T-helper 1 cell treated with Interleukin-12 subunit alpha and Interleukin-12 subunit beta and Interleukin-4 antibody, amounts not matched to agents 30 μg/mL and 1 μg/mL, for 36 hours (primary cell): ENCODE data around the gene TRMT6.
A peak's percentile ranks its signal among the peaks of the same experiment; 100 is the strongest.

Source experiments
- H3K27ac Mint-ChIP-seq: one replicate; pipeline ENCODE4 v1.8.0; 2021; ENCODE audit warnings: mild to moderate bottlenecking, mixed read lengths
- H3K27me3 Mint-ChIP-seq: one replicate; pipeline ENCODE4 v1.8.0; 2021; ENCODE audit warnings: low read depth, mixed read lengths
- H3K36me3 Mint-ChIP-seq: one replicate; pipeline ENCODE4 v1.8.0; 2021; ENCODE audit warnings: low read depth, mixed read lengths
- H3K4me1 Mint-ChIP-seq: one replicate; pipeline ENCODE4 v1.8.0; 2021; ENCODE audit warnings: low read depth, mixed read lengths
- H3K4me3 Mint-ChIP-seq: one replicate; pipeline ENCODE4 v1.8.0; 2021; ENCODE audit warnings: mild to moderate bottlenecking, moderate library complexity, mixed read lengths
- H3K9me3 Mint-ChIP-seq: one replicate; pipeline ENCODE4 v1.8.0; 2021; ENCODE audit warnings: mixed read lengths

Gene TRMT6, protein sequence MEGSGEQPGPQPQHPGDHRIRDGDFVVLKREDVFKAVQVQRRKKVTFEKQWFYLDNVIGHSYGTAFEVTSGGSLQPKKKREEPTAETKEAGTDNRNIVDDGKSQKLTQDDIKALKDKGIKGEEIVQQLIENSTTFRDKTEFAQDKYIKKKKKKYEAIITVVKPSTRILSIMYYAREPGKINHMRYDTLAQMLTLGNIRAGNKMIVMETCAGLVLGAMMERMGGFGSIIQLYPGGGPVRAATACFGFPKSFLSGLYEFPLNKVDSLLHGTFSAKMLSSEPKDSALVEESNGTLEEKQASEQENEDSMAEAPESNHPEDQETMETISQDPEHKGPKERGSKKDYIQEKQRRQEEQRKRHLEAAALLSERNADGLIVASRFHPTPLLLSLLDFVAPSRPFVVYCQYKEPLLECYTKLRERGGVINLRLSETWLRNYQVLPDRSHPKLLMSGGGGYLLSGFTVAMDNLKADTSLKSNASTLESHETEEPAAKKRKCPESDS

DNA sequence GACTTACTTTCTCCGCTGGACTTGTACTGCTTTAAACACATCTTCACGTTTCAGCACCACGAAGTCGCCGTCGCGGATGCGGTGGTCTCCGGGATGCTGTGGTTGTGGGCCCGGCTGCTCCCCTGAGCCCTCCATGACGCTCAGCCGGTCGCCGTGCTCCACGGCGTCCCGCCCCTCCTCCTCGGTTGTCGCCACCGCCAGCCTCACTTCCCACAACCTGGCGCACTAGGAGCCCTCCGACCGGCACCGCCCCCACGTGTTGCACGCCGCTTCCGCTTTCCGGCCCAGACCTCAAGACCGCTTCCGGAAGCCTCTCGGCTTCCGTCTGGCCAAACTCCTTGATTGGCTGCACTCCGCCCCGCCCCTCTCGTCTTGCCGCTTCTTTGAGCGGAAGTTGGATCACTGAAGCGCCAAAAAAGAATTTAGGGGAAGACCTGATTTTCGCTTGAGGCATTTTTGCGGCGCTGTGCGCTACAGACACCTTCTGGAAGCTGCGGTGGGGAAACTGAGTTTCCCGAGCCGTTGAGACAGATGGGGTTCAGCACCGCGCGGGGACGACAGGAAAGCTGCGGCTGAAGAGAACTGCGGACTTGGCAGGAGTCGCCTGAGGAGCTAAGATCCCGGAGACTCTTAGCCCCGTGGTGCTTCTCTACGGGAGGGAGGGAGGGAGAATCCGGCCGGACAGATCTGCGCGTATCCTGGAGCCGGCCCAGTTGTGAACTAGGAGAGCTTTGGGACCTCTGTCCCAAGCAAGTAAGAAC is at the start of gene TRMT6, which contains the start of gene MCM8:
Gene TRMT6 (minus strand): TSS at position 263 of the 761 bp plus-strand sequence. CDS start 128 bp downstream, at position 135.
Gene MCM8 (plus strand): TSS at position 382 of the 761 bp plus-strand sequence. CDS start 1,364 bp downstream, outside the sequence.
- H3K4me1 Mint-ChIP-seq, result peaks cover 34% of the 10 kb centered on the region
- H3K27me3 Mint-ChIP-seq, result peaks cover 3% of the 10 kb centered on the region
- H3K27ac Mint-ChIP-seq, result peak within 1 kb of the TSS; percentile 96
- H3K9me3 Mint-ChIP-seq, result no peaks in the 10 kb centered on the region
- H3K36me3 Mint-ChIP-seq, result peaks cover 30% of the 10 kb centered on the region
- H3K4me3 Mint-ChIP-seq, result peak within 1 kb of the TSS; percentile 94

DNA sequence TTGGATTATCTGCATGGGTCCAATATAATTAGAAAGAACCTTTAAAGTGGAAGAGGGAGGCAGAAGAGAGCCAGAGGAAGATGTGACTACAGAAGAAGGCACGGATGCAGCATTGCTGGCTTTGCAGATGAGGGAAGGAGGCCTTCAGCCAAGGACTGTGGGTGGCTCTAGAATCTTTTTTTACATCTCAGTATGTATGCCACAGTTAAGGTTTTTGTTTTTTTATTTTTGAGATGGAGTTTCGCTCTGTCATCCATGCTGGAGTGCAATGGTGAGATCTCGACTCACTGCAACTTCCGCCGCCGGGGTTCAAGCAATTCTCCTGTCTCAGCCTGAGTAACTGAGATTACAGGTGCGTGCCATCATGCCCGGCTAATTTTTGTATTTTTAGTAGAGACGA is 49.5 kb upstream of the TRMT6 start:
- peaks cover 7% of the 10 kb centered on the region for H3K36me3 Mint-ChIP-seq
- H3K4me3 Mint-ChIP-seq, result no peak overlapping the region
- H3K27ac Mint-ChIP-seq, result no peak overlapping the region
- H3K9me3 Mint-ChIP-seq, result no peaks in the 10 kb centered on the region
- peaks cover 22% of the 10 kb centered on the region for H3K4me1 Mint-ChIP-seq
- no peaks in the 10 kb centered on the region for H3K27me3 Mint-ChIP-seq

DNA sequence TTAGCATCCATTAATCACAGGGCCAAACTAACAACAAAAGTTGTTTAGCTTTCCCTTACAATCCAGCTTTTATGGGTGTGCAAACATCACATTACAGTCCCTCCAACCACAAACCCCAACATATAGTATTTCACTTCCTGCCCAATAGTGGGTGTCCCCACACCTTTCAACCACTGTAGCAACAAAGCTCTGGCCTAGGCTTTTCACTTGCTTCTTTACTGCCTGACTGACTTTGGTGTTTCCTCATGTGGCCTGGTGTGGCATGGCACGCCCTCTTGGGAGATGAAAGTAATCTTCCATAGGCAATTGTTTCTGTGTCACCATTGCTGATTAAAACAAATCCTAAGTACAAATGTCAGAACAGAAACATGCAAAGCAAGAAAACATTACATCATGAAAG is 46.4 kb upstream of the TRMT6 start:
- H3K9me3 Mint-ChIP-seq, result no peaks in the 10 kb centered on the region
- H3K27me3 Mint-ChIP-seq, result no peaks in the 10 kb centered on the region
- H3K27ac Mint-ChIP-seq, result peak overlapping the region; percentile 62
- no peak overlapping the region for H3K4me3 Mint-ChIP-seq
- H3K36me3 Mint-ChIP-seq, result peaks cover 6% of the 10 kb centered on the region
- peaks cover 16% of the 10 kb centered on the region for H3K4me1 Mint-ChIP-seq

DNA sequence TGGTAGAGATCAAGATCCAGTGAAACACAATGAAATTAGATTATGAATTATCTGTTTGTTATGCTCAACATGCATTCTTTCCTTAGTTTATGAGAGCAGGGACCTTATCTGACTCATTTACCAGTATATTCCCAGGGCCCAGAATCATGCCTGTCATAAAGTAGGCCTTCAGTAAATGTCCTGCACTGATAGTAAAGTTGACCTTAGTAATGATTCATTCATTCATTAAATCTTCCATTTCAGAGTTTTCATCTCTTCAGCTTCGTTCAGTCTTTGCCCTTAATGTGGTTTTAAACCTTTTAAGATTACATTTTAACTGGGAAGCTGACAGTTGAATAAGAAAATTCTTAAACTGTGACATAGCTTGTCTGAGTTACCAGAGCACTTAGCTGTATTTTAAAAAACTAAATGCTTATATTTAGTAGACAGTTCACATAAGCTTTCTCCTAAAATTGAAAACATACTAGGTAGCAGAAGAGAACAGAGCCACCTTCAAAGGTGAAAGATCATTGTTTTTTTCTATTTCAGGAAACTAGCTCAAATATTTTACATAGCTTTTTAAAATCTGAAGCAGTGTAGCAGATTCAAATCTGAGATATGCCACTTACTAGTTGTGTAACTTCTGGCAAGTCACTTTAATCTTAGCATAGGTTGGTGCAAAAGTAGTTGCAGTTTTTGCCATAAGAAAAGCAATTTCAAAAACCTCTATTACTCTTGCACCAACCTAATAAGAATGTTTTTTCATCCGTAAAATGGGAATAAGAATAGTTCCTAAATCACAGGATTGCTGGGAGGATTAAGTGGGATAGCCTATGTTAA is 41.5 kb upstream of the TRMT6 start:
- peaks cover 12% of the 10 kb centered on the region for H3K4me1 Mint-ChIP-seq
- H3K27me3 Mint-ChIP-seq, result no peaks in the 10 kb centered on the region
- peaks cover 9% of the 10 kb centered on the region for H3K36me3 Mint-ChIP-seq
- H3K9me3 Mint-ChIP-seq, result no peaks in the 10 kb centered on the region
- no peak overlapping the region for H3K27ac Mint-ChIP-seq
- no peak overlapping the region for H3K4me3 Mint-ChIP-seq

DNA sequence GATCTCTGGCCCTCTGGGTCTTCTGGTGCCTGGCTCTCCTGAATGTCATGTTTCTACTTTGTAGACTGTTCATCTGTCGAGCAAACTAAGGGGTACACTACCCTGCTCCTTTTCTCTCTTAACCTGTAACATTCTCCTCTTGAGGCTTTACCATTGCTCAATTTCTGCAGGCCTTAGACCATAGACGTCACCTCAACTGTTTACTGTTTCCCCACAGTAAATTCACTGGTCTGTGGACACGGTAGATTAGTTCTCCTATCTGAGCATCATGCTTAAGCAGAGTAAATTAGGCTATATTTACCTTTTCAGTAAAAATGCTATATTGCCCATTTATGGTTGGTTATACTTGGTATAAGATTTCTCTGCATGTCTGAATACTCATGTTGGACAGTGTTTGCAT is 40.6 kb upstream of the TRMT6 start:
- H3K36me3 Mint-ChIP-seq, result peaks cover 8% of the 10 kb centered on the region
- no peak overlapping the region for H3K27ac Mint-ChIP-seq
- H3K9me3 Mint-ChIP-seq, result no peaks in the 10 kb centered on the region
- peaks cover 8% of the 10 kb centered on the region for H3K4me1 Mint-ChIP-seq
- no peak overlapping the region for H3K4me3 Mint-ChIP-seq
- H3K27me3 Mint-ChIP-seq, result no peaks in the 10 kb centered on the region

DNA sequence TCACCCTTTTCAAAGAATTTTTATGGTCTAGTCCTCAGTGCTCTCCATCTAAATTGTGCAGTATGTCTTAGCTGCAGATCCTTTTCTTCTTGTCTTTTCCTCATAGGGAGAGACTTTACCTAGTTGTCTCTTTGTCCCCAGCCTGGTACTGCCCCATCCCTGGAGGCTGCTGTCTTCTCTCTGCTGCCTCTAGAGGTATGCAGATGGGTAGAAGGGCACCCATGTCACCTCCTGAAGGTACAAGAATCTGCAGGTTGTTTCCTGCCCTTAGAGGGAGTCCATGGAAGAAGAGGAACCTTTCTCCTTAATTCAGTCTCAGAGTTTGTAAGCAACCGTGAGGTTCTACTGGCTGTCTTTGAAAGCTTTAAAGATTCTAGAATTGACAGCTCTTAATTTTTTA is 39.2 kb upstream of the TRMT6 start:
- Mint-ChIP-seq H3K36me3 (peaks cover 9% of the 10 kb centered on the region), H3K4me1 (peaks cover 5% of the 10 kb centered on the region), H3K4me3 (no peak overlapping the region), H3K27me3 (no peaks in the 10 kb centered on the region), H3K9me3 (no peaks in the 10 kb centered on the region), H3K27ac (no peak overlapping the region)

DNA sequence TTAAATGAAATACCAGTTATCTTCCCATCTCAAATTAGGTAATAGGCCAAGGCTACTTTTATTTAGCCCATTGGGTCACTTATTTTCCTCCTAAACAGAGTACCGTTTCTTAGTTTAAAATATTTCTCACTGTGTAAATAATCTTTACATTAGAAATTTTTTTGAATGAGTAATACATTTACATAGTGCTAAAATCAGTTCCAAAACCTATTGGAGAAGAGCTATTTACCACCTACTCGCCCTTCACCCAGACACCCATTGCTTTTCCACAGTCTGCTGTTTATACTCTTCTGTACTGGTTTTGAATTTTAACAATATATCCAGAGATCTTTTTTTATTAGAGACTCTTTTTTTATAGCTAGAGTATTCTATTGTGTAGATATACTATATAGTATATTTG is 37.0 kb upstream of the TRMT6 start:
- H3K9me3 Mint-ChIP-seq, result no peaks in the 10 kb centered on the region
- peaks cover 5% of the 10 kb centered on the region for H3K4me1 Mint-ChIP-seq
- H3K36me3 Mint-ChIP-seq, result peaks cover 9% of the 10 kb centered on the region
- no peak overlapping the region for H3K27ac Mint-ChIP-seq
- no peak overlapping the region for H3K4me3 Mint-ChIP-seq
- H3K27me3 Mint-ChIP-seq, result no peaks in the 10 kb centered on the region

DNA sequence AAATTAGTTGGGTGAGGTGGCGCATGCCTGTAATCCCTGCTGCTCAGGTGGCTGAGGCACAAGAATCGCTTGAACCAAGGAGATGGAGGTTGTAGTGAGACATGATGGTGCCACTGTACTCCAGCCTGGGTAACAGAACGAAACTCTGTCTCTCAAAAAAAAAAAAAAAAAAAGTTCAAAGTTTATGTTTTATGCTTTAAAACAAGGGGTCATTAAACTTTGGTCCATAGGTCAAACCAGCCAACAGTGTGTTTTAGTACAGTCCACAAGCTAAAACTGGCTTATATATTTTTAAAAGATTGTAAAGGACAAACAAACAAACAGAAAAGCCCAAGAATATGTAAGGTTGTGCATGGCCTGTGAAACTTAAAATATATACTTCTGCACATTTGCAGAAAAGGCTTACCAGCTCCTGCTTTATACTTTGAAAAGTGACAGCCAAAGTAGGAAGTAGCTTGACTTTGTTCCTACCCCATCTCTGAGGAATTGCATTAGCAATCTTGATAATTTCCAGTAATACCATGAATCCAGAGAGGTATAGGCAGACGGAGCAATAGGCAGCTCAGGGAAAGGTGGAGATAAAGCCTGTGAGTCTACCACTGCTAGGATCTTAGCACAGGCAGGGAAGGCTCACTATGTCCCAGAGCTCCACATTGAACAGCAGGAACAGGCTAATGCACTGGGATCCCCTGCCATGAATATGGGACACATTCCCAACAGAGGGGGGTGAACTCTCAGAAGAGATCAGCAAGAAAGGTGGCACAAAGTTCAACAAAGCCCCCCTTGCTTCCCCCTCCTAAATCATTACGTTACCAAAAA is 30.6 kb upstream of the TRMT6 start:
- peaks cover 11% of the 10 kb centered on the region for H3K36me3 Mint-ChIP-seq

DNA sequence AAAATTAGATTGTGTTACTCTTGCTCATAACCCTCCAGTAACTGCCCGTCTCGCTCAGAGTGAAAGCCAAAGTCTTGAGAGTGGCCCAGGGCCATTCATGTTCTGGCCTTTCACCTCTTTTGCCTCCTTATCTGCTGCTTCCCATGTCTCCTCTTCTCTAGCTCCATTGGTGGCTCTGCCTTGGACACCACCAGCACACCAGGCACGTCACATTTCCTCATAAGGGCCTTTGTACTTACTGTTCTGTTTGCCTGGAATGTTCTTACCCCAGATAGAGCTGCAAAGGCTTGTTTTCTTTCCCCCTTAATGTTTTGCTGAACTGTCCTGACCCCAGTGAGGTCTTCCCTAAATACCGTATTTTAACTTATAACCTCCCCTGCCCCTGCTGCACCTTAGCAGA is 29.5 kb upstream of the TRMT6 start:
- H3K27ac Mint-ChIP-seq, result no peak overlapping the region
- H3K4me3 Mint-ChIP-seq, result no peak overlapping the region
- H3K27me3 Mint-ChIP-seq, result no peaks in the 10 kb centered on the region
- no peaks in the 10 kb centered on the region for H3K9me3 Mint-ChIP-seq
- H3K36me3 Mint-ChIP-seq, result peaks cover 10% of the 10 kb centered on the region
- peaks cover 2% of the 10 kb centered on the region for H3K4me1 Mint-ChIP-seq

More for the DNA sequence above, 30.6 kb upstream of the TRMT6 start:
- H3K4me1 Mint-ChIP-seq, result peaks cover 2% of the 10 kb centered on the region
- H3K9me3 Mint-ChIP-seq, result no peaks in the 10 kb centered on the region
- no peaks in the 10 kb centered on the region for H3K27me3 Mint-ChIP-seq
- no peak overlapping the region for H3K4me3 Mint-ChIP-seq
- H3K27ac Mint-ChIP-seq, result no peak overlapping the region

DNA sequence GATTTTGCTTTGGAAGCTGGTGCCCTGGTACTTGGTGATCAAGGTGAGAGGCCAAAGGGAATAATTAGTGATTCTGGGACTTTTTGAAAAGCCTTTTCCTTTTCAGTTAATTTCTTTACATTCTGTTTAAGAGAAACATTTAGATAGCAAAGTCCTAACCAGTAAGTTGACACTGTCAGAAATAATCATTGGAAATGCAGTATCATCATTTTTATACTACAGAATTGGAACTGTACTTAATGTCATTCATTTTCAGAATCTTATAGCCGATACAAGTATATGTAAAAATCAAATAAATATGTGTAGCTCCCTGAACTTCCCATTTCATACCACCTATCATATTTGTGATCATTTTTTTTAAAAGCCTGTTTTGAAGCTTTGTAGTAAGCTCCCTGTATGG is 27.6 kb upstream of the TRMT6 start:
- Mint-ChIP-seq H3K4me1 (peaks cover 2% of the 10 kb centered on the region), H3K4me3 (no peak overlapping the region), H3K9me3 (no peaks in the 10 kb centered on the region), H3K27me3 (no peaks in the 10 kb centered on the region), H3K36me3 (peaks cover 12% of the 10 kb centered on the region), H3K27ac (no peak overlapping the region)

DNA sequence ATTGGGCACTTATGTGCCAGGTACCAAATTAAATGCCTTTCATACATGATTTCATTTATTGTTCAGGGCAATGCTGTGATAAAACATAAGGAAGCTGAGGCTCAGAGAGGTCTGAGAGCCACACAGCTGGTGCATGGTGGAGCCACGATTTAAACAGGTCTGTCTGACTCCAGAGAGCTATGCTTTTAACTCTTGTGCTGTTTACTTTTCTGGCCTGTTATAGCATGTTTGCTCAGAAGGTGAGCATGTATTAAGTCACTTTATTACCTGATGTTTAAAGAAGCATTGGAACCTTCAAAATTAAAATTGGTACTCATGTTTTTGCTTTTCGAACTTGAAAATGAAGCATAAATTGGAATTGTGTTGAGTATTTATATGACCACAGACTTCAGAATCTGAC is 26.9 kb upstream of the TRMT6 start:
- Mint-ChIP-seq H3K36me3 (peaks cover 12% of the 10 kb centered on the region), H3K27ac (no peak overlapping the region), H3K4me3 (no peak overlapping the region), H3K4me1 (peaks cover 2% of the 10 kb centered on the region), H3K27me3 (no peaks in the 10 kb centered on the region), H3K9me3 (no peaks in the 10 kb centered on the region)

DNA sequence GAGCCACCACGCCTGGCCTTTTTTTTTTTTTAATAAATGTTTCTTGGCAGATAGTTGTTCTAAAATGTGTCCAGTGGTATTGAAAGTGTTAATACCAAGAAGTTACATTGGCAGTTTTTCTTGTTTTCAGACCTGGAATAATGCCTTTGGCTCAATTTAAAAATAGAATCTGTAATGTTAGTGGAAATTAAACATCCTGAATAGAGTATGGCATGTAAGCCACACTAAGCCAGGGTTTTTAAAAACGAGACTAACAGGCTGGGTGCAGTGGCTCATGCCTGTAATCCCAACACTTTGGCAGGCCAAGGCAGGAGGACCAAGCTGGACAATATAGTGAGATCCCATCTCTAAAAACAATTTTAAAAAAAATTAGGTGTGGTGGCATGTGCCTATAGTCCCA is 25.4 kb upstream of the TRMT6 start:
- no peak overlapping the region for H3K27ac Mint-ChIP-seq
- H3K9me3 Mint-ChIP-seq, result no peaks in the 10 kb centered on the region
- no peak overlapping the region for H3K4me3 Mint-ChIP-seq
- H3K4me1 Mint-ChIP-seq, result peaks cover 2% of the 10 kb centered on the region
- H3K36me3 Mint-ChIP-seq, result peaks cover 12% of the 10 kb centered on the region
- H3K27me3 Mint-ChIP-seq, result no peaks in the 10 kb centered on the region

DNA sequence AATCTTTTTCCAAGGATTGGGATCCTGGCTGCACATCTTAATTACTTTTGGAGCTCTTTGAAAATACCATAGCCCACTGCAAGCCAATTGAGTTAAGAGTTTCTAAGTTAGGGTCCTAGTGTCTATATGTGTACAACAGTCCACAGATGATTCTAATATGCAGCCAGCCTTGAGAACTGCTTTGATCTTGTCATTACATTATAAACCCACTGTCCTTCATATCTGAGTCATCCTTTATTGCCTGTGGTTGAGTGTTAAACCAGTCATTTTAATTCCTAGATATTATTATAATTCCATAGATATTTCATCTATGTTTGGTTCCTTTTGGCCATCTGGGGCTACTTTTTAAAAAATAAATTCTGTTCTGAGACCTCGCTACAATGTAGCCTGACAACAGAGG is 24.2 kb upstream of the TRMT6 start:
- H3K4me1 Mint-ChIP-seq, result peaks cover 2% of the 10 kb centered on the region
- H3K4me3 Mint-ChIP-seq, result no peak overlapping the region
- no peaks in the 10 kb centered on the region for H3K9me3 Mint-ChIP-seq
- no peaks in the 10 kb centered on the region for H3K27me3 Mint-ChIP-seq
- H3K27ac Mint-ChIP-seq, result no peak overlapping the region
- H3K36me3 Mint-ChIP-seq, result peaks cover 6% of the 10 kb centered on the region
